ENCODE results near the gene SOX2.

Gene SOX2

GRCh38 chr3:181723625-181724191, 12.0 kb downstream of the SOX2 start:
- FAIRE-seq, result no peak

GRCh38 chr3:181724192-181724965, 12.7 kb downstream of the SOX2 start:
- no peak for FAIRE-seq

GRCh38 chr3:181725131-181725731, 13.5 kb downstream of the SOX2 start:
- no peak for FAIRE-seq

- FAIRE-seq, result no peak
Measured at GRCh38 chr3:181725830-181726229, 14.1 kb downstream of the SOX2 start.

- no peak for FAIRE-seq
Measured at GRCh38 chr3:181726351-181727330, 14.9 kb downstream of the SOX2 start.

- FAIRE-seq, result no peak
Measured at GRCh38 chr3:181727341-181728032, 15.8 kb downstream of the SOX2 start.

GRCh38 chr3:181728470-181729340, 17.0 kb downstream of the SOX2 start:
- FAIRE-seq, result no peak

- FAIRE-seq, result no peak
Measured at GRCh38 chr3:181729341-181729869, 17.7 kb downstream of the SOX2 start.

- no peak for FAIRE-seq
Measured at GRCh38 chr3:181730316-181730715, 18.6 kb downstream of the SOX2 start.

GRCh38 chr3:181730934-181731333, 19.2 kb downstream of the SOX2 start:
- FAIRE-seq, result no peak

- no peak for FAIRE-seq
Measured at GRCh38 chr3:181735911-181736310, 24.2 kb downstream of the SOX2 start.

- no peak for FAIRE-seq
Measured at GRCh38 chr3:181738551-181738950, 26.8 kb downstream of the SOX2 start.

- FAIRE-seq, result no peak
Measured at GRCh38 chr3:181739628-181740027, 27.9 kb downstream of the SOX2 start.

GRCh38 chr3:181741417-181741816, 29.7 kb downstream of the SOX2 start:
- no peak for FAIRE-seq

GRCh38 chr3:181752202-181752671, 40.5 kb downstream of the SOX2 start:
- no peak for FAIRE-seq

- FAIRE-seq, result no peak
Measured at GRCh38 chr3:181753391-181753790, 41.7 kb downstream of the SOX2 start.

GRCh38 chr3:181755959-181756358, 44.2 kb downstream of the SOX2 start:
- FAIRE-seq, result no peak

- no peak for FAIRE-seq
Measured at GRCh38 chr3:181756645-181757297, 45.0 kb downstream of the SOX2 start.

GRCh38 chr3:181757694-181758306, 46.1 kb downstream of the SOX2 start:
- no peak for FAIRE-seq

- no peak for FAIRE-seq
Measured at GRCh38 chr3:181761906-181762305, 50.2 kb downstream of the SOX2 start.
